Measurements from ENCODE around the gene KHK.
A peak's percentile ranks its signal among the peaks of the same experiment; 100 is the strongest.
"Not testable (repeated sequence)": the region's sequence is repeated elsewhere in the genome, so short reads cannot be mapped to it uniquely, and the experiment has no call there.

KHK gene

GRCh38 chr2:27070653-27071276 lies 15.8 kb upstream of the KHK start:
- H3K9ac ChIP-seq, result peak overlapping the region; percentile 83 to 96 (median 89)
- no peaks in the 10 kb centered on the region for H3K27me3 ChIP-seq
- no peaks in the 10 kb centered on the region for H3K9me3 ChIP-seq (replicated peaks in 1 of 11)
- H3K4me3 ChIP-seq, result peak overlapping the region; percentile 77 to 97 (median 85)
- peak overlapping the region; percentile 93 to 100 (median 99) for H3K4me2 ChIP-seq
- peaks cover 62 to 68% (median 66%) of the 10 kb centered on the region in 10 experiments for H3K4me1 ChIP-seq
- H3K36me3 ChIP-seq, result peaks cover 45 to 48% (median 47%) of the 10 kb centered on the region in 11 experiments
- no peak for TF ChIP-seq Cebpa-rat (IDR thresholded peaks at IDR 0.05)
- H3K27ac ChIP-seq, result peak overlapping the region; percentile 75 to 93 (median 90)
- H4K20me1 ChIP-seq, result peaks cover 15 to 53% (median 42%) of the 10 kb centered on the region in 11 experiments; a peak in 19 of 22 replicates

DNA sequence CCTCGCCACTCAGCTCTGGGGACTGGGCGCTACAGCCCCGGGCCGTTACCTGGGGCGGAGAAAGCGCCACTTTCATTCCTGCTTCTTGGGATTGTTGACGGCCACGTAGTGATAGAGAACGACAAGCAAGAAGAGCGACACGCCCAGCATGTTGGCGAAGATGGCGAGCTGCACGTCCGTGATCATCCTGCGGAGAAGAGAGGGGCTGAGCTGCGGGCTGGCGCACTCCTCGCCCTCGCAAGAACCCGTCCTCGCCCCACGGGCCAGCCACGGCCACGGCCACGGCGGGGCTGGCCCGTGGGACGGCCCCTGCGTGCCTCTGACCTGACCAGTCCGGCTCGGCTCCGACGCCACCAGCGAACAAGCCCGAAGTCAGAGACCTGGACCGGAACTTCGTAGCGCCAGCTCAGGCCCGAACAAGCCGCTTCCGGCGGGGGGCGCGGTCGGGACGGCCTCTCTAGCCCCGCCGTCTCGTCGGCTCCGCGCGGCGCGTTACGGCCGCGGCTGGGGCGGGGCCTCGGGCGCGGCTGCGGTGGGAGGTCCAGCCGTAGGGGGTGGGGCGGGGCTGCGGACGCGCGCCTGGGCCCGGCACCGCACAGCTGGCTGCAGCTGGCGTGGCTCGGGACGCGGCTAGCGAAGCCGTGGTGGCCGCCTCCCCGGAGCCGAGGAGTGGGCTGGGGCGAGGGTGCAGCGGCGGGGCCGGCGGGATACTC lies 15.1 kb upstream of the KHK start, which contains the start of gene OST4:
Gene OST4 (minus strand): TSS at position 378 of the 713 bp plus-strand sequence.
- no peak for TF ChIP-seq Cebpa-rat (IDR thresholded peaks at IDR 0.05)
- no peaks in the 10 kb centered on the region for H3K27me3 ChIP-seq
- H3K4me3 ChIP-seq, result peak within 1 kb of the TSS; percentile 77 to 97 (median 85)
- no peaks in the 10 kb centered on the region for H3K9me3 ChIP-seq (replicated peaks in 1 of 11)
- peaks cover 15 to 46% (median 38%) of the 10 kb centered on the region in 11 experiments; a peak in 19 of 22 replicates for H4K20me1 ChIP-seq
- H3K9ac ChIP-seq, result peak within 1 kb of the TSS; percentile 83 to 96 (median 89)
- H3K27ac ChIP-seq, result peak within 1 kb of the TSS; percentile 75 to 93 (median 90)
- H3K4me2 ChIP-seq, result peak within 1 kb of the TSS; percentile 93 to 100 (median 99)
- H3K36me3 ChIP-seq, result peaks cover 39 to 41% (median 40%) of the 10 kb centered on the region in 11 experiments
- peaks cover 68 to 74% (median 72%) of the 10 kb centered on the region in 10 experiments for H3K4me1 ChIP-seq

- peaks cover 74 to 82% (median 80%) of the 10 kb centered on the region in 10 experiments for H3K4me1 ChIP-seq
- peak overlapping the region; percentile 51 to 93 (median 90); a peak in 21 of 22 replicates for H3K27ac ChIP-seq
- peak overlapping the region; percentile 83 to 96 (median 89) for H3K9ac ChIP-seq
These were observed 14.4 kb upstream of the KHK start for GRCh38 chr2:27071990-27072830.

DNA sequence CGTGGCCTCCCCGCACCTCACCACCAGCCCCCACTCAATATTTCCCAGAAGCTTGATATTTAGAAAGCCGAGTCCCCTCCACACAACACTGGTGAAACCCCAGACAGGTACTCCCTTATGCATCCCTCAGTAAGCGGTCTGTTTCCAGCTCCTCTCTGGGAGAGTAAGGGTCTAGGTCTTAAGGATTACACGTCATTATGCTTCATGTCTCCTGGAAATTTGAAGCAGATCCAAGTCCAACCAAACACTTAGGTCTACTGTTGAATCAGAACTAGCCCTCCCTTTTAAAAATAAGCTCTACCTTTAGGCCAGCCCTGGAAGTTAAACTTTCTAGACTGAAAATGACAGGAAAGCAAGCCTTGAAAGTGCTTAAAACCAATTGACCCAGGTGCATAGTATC lies 13.7 kb upstream of the KHK start:
- Histone ChIP-seq H3K9ac (peak overlapping the region; percentile 83 to 96 (median 89); a peak in 21 of 22 replicates), H3K4me2 (peak overlapping the region; percentile 93 to 100 (median 99))

More at GRCh38 chr2:27071990-27072830, 14.4 kb upstream of the KHK start:
- peaks cover 11 to 39% (median 30%) of the 10 kb centered on the region in 11 experiments; a peak in 19 of 22 replicates for H4K20me1 ChIP-seq
- H3K36me3 ChIP-seq, result peaks cover 31 to 34% (median 32%) of the 10 kb centered on the region in 11 experiments
- H3K9me3 ChIP-seq (replicated peaks in 1 of 11), result no peaks in the 10 kb centered on the region
- no peak for TF ChIP-seq Cebpa-rat (IDR thresholded peaks at IDR 0.05)
- H3K4me3 ChIP-seq, result peak overlapping the region; percentile 77 to 97 (median 85)
- no peaks in the 10 kb centered on the region for H3K27me3 ChIP-seq
- H3K4me2 ChIP-seq, result peak overlapping the region; percentile 93 to 100 (median 99)

GRCh38 chr2:27073782-27074181 lies 12.8 kb upstream of the KHK start:
- peak overlapping the region in 1 of 10 experiments; percentile 33; a peak in 1 of 20 replicates for H3K4me3 ChIP-seq
- peak overlapping the region; percentile 23 to 93 (median 90); a peak in 19 of 22 replicates for H3K27ac ChIP-seq
- no peaks in the 10 kb centered on the region for H3K9me3 ChIP-seq (replicated peaks in 1 of 11)
- H3K9ac ChIP-seq, result peak overlapping the region in 10 of 11 experiments; percentile 40 to 72 (median 65); a peak in 18 of 22 replicates
- H3K36me3 ChIP-seq, result peaks cover 15 to 18% (median 17%) of the 10 kb centered on the region in 11 experiments
- H3K4me1 ChIP-seq, result peaks cover 78 to 91% (median 86%) of the 10 kb centered on the region in 10 experiments
- H3K4me2 ChIP-seq, result peak overlapping the region; percentile 93 to 100 (median 99)
- no peak for TF ChIP-seq Cebpa-rat (IDR thresholded peaks at IDR 0.05)
- H4K20me1 ChIP-seq, result peaks cover 0 to 24% (median 15%) of the 10 kb centered on the region in 11 experiments; a peak in 16 of 22 replicates
- no peaks in the 10 kb centered on the region for H3K27me3 ChIP-seq

More for the DNA sequence above, 13.7 kb upstream of the KHK start:
- no peaks in the 10 kb centered on the region for H3K27me3 ChIP-seq
- peak overlapping the region in 9 of 10 experiments; percentile 77 to 97 (median 86); a peak in 13 of 20 replicates for H3K4me3 ChIP-seq
- peaks cover 4 to 32% (median 23%) of the 10 kb centered on the region in 11 experiments; a peak in 19 of 22 replicates for H4K20me1 ChIP-seq
- peaks cover 24 to 27% (median 25%) of the 10 kb centered on the region in 11 experiments for H3K36me3 ChIP-seq
- no peaks in the 10 kb centered on the region for H3K9me3 ChIP-seq (replicated peaks in 1 of 11)
- H3K27ac ChIP-seq, result peak overlapping the region in 10 of 11 experiments; percentile 77 to 93 (median 90); a peak in 20 of 22 replicates
- H3K4me1 ChIP-seq, result peaks cover 81 to 89% (median 87%) of the 10 kb centered on the region in 10 experiments
- TF ChIP-seq Cebpa-rat (IDR thresholded peaks at IDR 0.05), result no peak

GRCh38 chr2:27074738-27075565 lies 11.6 kb upstream of the KHK start:
- Histone ChIP-seq H4K20me1 (peaks cover 0 to 12% (median 5%) of the 10 kb centered on the region in 11 experiments; a peak in 9 of 22 replicates), H3K4me3 (peak overlapping the region in 6 of 10 experiments; percentile 9 to 37 (median 26); a peak in 7 of 20 replicates), H3K9ac (peak overlapping the region; percentile 15 to 72 (median 64); a peak in 20 of 22 replicates), H3K9me3 (replicated peaks in 1 of 11) (no peaks in the 10 kb centered on the region), H3K36me3 (peaks cover 3 to 6% (median 5%) of the 10 kb centered on the region in 11 experiments; a peak in 17 of 22 replicates), H3K4me2 (peak overlapping the region; percentile 93 to 100 (median 99)), H3K27me3 (no peaks in the 10 kb centered on the region), H3K4me1 (peaks cover 68 to 91% (median 77%) of the 10 kb centered on the region in 10 experiments), H3K27ac (peak overlapping the region; percentile 45 to 93 (median 90); a peak in 21 of 22 replicates)
- TF ChIP-seq Cebpa-rat (IDR thresholded peaks at IDR 0.05), result peak in 2 of 11 experiments; percentile 51 to 66; a peak in 3 of 22 replicates

DNA sequence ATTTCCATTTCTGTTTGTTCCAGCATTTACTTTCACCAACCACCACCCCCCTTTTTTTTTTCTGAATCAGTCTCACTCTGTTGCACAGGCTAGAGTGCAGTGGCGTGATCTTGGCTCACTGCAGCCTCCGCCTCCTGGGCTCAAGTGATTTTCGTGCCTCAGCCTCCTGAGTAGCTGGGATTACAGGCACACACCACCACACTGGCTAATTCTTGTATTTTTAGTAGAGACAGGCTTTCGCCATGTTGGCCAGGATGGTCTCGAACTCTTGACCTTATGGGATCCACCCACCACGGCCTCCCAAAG lies 11.1 kb upstream of the KHK start:
- Histone ChIP-seq H3K4me1 (peaks cover 68 to 91% (median 77%) of the 10 kb centered on the region in 10 experiments), H3K27ac (peak overlapping the region; percentile 45 to 93 (median 90); a peak in 21 of 22 replicates), H3K4me3 (peak overlapping the region in 5 of 10 experiments; percentile 2 to 35 (median 22); a peak in 7 of 20 replicates)

More for the DNA sequence above, 11.1 kb upstream of the KHK start:
- H3K4me2 ChIP-seq, result peak overlapping the region; percentile 93 to 100 (median 99)
- not testable (repeated sequence) for H3K36me3 ChIP-seq; H3K9me3 ChIP-seq (replicated peaks in 1 of 11); H4K20me1 ChIP-seq; H3K27me3 ChIP-seq
- peak overlapping the region; percentile 15 to 72 (median 64); a peak in 20 of 22 replicates for H3K9ac ChIP-seq
